GM12891 (cell line): ENCODE results near the gene TCF12.

Source experiments
- PAX5 ChIP-seq: IDR thresholded peaks from 2 replicates; pipeline ENCODE4 v1.6.1; 2011; ENCODE audit warnings: low read length, moderate library complexity, mild to moderate bottlenecking; ENCODE audit not compliant: insufficient read depth, severe bottlenecking
- POLR2A ChIP-seq: IDR thresholded peaks from 2 replicates; pipeline ENCODE4 v1.6.1; 2011; ENCODE audit warnings: low read depth, low read length, control low read depth
- POLR2AphosphoS5 ChIP-seq: IDR thresholded peaks from 2 replicates; pipeline ENCODE4 v1.6.1; 2011; ENCODE audit warnings: low read depth, low read length, control low read depth

- TF ChIP-seq PAX5 (no peak), POLR2AphosphoS5 (no peak), POLR2A (no peak)
These were observed 228.2 kb downstream of the TCF12 start for GRCh38 chr15:57146506-57147201.
